ENCODE measurements around the gene PHYHIPL.
"Not testable (repeated sequence)": the region's sequence is repeated elsewhere in the genome, so short reads cannot be mapped to it uniquely, and the experiment has no call there.

PHYHIPL gene

DNA sequence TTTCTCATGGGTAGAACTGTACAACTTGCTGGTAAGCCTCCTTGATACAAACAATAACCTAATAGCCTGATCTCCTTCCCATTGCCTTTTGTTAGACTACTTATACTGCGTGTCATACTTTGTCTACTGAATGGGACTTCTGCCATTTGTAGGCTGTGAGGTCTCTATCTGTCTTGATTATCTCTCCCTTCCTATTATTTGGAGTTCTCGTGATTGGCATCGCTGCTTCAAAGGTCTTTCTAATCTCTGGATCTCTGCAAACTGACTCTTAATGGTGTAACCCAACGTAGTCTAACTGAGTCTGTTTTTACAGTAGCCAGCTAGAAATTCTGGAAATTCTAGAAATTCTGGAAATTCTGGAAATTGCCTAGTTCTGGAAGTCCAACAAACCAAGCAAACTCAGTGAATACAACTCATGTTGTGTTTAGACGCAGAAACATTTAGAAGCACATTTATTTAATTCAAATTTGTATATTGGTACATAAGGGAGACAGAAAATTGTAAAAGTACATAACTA, 29.8 kb downstream of the PHYHIPL start:
- DNase-seq (ENCODE audit: low spot score): no peak

GRCh38 chr10:59212301-59212798, 35.9 kb downstream of the PHYHIPL start:
- no peak for DNase-seq (ENCODE audit: low spot score)

- DNase-seq (ENCODE audit: low spot score): no peak
Observed at GRCh38 chr10:59214160-59214559, 37.7 kb downstream of the PHYHIPL start.

DNA sequence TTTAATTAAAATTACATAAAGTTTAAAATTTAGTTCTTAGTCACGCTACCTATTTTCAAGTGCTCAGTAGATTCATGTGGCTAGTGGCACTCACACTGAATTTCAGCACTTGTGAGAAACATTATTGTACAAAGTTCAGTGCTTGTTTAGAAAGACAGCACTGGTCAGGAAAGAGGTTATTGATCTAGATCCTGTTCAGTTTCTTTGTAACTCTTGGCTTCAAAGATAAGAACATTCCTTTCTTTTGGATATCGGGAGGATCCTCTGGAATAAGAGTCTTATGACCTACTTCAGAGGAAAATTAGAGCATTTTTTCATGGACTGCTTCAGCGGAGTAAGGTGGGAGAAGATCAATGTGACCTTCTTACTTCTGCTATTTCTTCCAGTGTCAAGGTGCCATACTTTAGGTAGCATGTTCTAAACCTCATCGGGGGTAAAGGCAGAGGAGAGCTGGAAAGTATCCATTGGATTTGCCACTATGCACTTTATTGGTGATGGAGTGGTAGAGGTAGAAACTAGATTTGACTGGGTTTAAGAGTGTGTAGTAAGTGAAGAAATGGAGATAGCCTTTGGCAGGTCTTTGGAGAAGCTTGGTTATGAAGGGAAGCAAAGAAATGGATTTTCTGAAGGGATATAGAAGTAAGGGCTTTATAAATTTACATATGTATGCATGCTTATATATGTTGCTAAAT, 39.9 kb downstream of the PHYHIPL start:
- DNase-seq (ENCODE audit: low spot score): no peak

DNA sequence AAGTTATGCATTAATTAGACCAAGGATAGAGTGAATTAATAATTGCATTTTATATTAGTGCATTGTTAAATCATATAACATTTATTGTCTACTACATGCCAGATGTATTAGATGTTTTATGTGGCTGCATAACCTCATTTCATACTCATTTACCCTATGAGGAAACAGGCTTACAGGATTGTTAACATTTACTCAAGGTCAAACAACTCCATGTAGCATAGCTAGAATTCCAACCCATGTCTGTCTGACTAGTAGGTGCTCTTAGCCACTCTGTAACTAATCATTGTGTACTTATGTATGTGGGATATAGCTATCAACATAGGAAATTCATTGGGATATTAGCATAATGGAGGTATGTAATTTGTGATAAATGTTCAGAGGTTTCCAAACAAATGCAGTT, 46.3 kb downstream of the PHYHIPL start:
- no peak for DNase-seq (ENCODE audit: low spot score)

DNA sequence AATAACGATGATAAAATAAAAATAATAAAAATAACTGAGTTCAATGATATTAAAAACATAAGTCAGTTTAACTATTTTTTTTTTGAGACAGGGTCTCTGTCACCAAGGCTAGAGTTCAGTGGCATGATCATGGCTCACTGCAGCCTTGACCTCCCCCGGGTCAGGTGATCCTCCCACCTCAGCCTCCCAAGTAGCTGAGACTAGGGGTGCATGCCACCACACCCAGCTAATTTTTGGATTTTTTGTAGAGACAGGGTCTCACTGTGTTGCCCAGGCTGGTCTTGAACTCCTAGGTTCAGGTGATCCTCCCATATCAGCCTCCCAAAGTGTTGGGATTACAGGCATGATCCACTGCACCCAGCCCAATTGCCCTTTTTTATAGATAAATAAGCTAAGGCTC, 47.2 kb downstream of the PHYHIPL start:
- not testable (repeated sequence) for DNase-seq (ENCODE audit: low spot score)

GRCh38 chr10:59225211-59225610, 48.8 kb downstream of the PHYHIPL start:
- no peak for DNase-seq (ENCODE audit: low spot score)

DNA sequence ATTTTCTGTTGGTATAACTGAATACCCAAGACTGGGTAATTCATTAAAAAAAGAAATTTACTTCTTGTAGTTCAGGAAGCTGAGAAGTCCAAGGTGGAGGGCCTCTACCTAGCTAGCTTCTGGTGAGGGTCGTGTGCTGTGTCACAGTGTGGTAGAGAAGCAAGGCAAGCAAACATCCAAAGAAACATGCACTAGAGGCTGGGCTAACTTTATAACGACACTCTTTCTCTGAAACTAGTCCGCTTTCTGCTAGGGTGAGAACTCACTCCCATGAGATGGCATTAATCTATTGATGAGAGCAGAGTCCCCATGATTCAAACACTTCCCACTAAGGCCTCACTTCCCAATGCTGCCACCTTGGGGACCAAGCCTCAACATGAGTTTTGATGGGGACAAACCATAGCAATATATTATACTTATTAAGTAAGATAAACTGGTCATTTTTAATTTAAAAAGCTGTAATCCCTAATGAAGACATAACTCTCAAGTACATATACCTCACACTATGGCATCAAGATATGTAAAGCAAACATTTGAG, 50.8 kb downstream of the PHYHIPL start:
- DNase-seq (ENCODE audit: low spot score): peak; percentile 43

- no peak for DNase-seq (ENCODE audit: low spot score)
Observed at GRCh38 chr10:59229441-59229840, 53.0 kb downstream of the PHYHIPL start.

DNA sequence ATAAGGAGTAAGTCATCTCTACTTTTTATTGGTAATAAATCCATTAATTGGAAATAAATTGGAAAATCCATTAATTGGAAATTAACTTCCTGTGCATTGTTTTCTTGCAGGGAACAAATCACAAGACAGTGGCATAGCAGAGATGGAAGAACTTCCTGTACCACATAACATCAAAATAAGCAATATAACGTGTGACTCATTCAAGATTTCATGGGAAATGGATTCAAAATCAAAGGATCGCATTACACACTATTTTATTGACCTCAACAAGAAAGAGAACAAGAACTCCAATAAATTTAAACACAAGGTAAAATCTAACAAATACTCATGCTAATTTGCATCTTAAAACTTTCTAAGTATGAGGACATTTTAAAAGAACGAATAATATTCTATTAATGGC, 57.8 kb downstream of the PHYHIPL start:
- DNase-seq (ENCODE audit: low spot score): no peak

DNA sequence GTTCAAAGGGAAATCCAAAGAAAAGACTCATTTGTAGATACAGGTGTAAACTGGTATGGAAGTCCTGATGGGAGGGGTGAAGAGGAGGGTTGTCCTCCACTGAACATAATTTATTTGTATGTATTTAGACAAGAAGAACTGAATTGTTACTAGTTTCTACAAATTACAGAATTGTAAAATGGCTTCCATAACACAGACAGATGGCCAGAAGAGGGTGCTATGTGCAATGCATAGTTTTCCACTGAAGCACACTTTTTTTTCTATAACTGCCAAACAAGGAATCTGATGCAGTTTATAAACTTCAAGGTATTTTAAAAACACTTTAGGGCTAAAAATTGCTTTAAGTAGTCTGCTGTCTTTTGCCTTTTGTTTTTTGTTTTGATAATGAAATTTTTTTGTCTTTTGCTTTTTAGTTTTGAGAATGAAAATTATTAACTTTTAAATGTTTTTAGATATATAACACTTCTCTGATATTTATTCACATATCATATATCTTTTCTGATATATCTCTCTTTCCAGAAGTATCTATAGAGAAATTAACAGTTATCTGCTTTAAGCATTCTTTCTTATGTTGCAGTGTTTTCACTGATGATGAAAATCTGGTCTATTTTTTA, 58.5 kb downstream of the PHYHIPL start:
- no peak for DNase-seq (ENCODE audit: low spot score)

GRCh38 chr10:59236064-59236697, 59.7 kb downstream of the PHYHIPL start:
- DNase-seq (ENCODE audit: low spot score): no peak

DNA sequence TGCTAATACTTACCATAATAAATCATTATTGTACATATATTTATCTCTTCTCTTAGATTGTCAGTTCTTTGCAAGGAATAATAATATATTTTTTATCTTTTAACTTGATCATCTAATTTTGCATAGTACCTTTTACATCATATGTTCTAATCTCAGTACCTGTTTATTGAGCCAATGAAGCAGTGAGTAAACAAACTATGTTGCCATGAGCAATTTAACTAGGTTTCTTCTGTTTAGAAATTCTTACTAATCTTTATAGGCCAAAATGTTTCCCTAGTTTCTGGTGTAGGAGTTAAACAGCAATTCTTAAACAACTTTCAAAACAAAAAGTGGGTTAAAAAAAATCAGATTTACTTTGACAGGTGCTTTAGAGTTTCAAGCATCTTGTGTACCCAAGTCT, 61.3 kb downstream of the PHYHIPL start:
- no peak for DNase-seq (ENCODE audit: low spot score)

DNA sequence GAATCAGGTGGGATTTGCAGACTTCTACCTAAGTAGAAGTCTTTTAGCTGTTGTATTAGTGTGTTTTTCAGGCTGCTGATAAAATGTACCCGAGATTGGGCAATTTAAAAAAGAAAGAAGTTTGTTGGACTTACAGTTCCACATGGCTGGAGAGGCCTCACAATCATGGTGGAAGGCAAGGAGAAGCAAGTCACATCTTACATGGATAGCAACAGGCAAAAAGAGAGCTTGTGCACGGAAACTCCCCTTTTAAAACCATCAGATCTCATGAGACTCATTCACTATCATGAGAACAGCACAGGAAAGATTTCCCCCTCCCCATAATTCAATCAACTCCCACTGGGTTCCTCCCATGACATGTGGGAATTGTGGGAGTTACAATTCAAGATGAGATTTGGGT, 62.7 kb downstream of the PHYHIPL start:
- DNase-seq (ENCODE audit: low spot score): not testable (repeated sequence)

- peak; percentile 44 for DNase-seq (ENCODE audit: low spot score)
Observed at GRCh38 chr10:59240582-59241183, 64.2 kb downstream of the PHYHIPL start.

DNA sequence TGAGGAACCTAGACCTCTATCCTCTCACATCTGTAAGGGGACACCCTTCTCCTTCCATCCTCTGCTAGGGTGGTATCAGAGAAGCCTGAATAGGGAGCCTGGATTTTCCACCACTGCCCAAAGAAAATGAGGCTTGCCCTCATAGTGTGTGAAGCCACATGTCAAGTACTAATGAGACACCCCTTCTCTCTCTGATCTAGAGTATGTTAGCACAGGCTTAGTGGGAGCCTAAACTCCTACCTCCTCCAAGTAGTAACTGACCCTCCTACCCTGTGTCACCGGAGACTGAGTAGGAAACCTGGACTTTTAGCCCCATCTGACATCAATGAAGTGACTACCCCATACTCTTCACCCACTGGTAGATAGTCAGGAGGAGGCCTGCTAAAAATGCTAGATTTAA, 65.6 kb downstream of the PHYHIPL start:
- no peak for DNase-seq (ENCODE audit: low spot score)

DNA sequence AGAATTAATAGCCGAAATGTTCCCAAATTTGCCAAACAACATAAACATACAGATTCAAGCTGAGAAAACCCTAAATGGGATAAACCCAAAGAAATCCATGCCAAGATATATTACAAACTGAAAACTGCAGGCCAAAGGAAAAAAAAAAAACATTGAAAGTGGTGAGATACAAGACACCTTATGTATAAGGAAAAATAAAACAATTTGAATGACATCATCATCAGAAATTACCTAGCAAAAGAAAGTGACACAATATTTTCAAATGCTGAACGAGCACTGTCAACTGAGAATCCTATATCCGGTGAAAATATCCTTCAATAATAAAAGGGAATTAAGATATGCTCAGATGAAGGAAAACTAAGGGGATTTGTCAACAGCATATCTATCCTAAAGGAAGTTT, 66.5 kb downstream of the PHYHIPL start:
- no peak for DNase-seq (ENCODE audit: low spot score)

GRCh38 chr10:59243611-59244195, 67.3 kb downstream of the PHYHIPL start:
- DNase-seq (ENCODE audit: low spot score): no peak

- DNase-seq (ENCODE audit: low spot score): no peak
Observed at GRCh38 chr10:59244871-59245270, 68.4 kb downstream of the PHYHIPL start.

DNA sequence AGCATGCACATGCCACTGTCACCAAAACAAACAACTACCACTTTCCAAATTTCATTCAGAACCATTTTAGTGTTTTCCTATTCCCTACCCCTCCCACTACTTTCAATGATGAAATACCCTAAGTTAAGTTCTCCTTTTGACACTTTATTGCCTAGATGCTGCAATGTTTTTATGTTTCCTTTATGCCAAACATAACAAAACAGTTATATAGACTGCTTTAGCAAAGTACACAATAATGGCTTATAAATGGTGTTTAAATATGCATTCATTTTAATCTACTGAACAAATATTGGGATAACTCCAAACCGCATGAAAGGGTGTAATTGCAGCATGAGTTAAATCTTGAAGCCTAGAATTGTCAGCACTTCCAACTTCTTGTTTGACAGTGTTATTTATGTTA, 69.2 kb downstream of the PHYHIPL start:
- DNase-seq (ENCODE audit: low spot score): no peak

DNA sequence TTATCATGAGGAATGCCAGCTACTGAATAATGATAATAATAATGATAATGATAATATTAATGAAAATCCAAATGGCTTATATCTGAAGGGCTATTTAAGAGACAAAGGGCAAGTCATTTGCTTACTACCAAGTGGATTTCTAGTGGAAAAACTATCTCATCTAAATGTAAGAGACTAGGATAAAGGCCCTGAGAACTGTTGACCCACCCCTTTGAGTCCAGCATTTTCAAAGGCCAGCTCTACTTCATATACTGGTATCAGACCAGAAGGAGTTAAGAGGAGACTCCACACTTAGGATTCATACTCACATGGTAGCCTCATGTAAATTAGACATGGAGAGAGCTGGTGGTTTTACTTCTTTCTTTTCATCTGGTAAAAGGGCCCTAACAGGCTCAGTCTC, 76.0 kb downstream of the PHYHIPL start:
- no peak for DNase-seq (ENCODE audit: low spot score)

DNA sequence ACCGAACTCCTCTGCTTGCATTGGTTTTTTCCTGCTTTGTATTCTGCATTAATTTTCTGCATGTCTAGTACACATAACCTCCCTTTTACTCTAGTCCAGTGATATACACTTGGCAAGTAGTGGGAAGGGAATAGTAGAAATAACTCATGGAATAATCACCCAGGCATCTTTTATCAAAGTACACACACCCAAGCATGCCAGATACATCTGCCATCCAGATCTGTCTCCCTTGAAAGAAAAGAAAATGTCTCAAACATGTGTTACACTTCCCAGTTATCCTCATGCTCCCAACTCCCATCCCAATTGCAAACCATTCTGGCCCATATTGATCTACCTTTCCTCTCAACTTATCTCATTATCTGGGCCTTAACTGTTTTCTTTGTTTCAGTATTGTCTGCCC, 79.0 kb downstream of the PHYHIPL start:
- no peak for DNase-seq (ENCODE audit: low spot score)

Data from D341Med (cell line).